Astrocyte of the cerebellum (primary cell): ENCODE data around the gene NPAS2.

Experiments used
- DNase-seq: peaks from one replicate; pipeline ENCODE4 v3.0.0-alpha.2; 2011; ENCODE audit warnings: low read depth
- H3K4me3 ChIP-seq: 2 replicates; pipeline ENCODE4 v1.5.1; 2011; ENCODE audit warnings: mild to moderate bottlenecking, low read depth, low read length, moderate library complexity
- in situ Hi-C: cut with HindIII; loops from 2 replicates; pipeline ENCODE4 v1.10.0; 2017; ENCODE audit warnings: low sequenced_read_pairs
- TF ChIP-seq, protein P1 (sequence below): IDR thresholded peaks from 2 replicates; pipeline ENCODE4 v1.5.1; 2012; ENCODE audit warnings: low read length, low read depth, moderate library complexity, mild to moderate bottlenecking; ENCODE audit errors: missing control alignments

The NPAS2 gene

DNA sequence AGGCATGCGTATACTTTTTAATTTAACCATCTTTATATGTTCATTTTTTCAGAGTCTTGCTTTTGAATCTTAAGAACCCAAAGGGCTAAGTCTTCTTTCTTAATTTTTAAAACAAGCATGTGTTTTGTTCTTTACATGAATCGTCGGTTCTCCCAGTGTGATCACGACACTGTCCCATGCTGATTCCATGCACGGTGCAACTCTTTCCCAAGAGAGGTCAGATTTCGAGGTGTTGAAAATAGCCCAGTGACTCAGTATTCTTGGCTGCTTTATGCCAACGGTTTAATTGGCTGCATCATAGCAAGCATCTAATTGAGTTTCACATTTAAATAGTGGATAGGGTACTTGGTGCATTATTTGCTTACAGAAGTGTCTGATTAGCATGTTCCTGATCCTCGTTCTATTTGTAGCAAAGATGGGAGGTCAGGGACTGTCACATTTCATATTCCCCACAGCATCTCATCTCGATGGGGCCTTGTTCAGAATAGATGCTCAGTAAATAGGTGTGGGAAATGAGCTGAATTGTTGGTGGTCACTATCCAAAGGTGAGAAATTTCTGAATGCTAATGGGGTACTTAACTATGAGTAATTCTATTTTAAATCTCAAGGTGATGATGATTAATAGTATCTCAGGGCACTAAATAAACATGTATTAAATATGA lies 2.8 kb downstream of the NPAS2 start:
- in situ Hi-C loops = no loop called here
- no peak overlapping the region for H3K4me3 ChIP-seq
- TF ChIP-seq, protein P1, sequence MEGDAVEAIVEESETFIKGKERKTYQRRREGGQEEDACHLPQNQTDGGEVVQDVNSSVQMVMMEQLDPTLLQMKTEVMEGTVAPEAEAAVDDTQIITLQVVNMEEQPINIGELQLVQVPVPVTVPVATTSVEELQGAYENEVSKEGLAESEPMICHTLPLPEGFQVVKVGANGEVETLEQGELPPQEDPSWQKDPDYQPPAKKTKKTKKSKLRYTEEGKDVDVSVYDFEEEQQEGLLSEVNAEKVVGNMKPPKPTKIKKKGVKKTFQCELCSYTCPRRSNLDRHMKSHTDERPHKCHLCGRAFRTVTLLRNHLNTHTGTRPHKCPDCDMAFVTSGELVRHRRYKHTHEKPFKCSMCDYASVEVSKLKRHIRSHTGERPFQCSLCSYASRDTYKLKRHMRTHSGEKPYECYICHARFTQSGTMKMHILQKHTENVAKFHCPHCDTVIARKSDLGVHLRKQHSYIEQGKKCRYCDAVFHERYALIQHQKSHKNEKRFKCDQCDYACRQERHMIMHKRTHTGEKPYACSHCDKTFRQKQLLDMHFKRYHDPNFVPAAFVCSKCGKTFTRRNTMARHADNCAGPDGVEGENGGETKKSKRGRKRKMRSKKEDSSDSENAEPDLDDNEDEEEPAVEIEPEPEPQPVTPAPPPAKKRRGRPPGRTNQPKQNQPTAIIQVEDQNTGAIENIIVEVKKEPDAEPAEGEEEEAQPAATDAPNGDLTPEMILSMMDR = no peak
- DNase-seq = no peak

- no peak overlapping the region for H3K4me3 ChIP-seq
- no peak for DNase-seq
- TF ChIP-seq, protein P1 = no peak
- in situ Hi-C loops = no loop called here
Observed at GRCh38 chr2:100823665-100824438, 3.9 kb downstream of the NPAS2 start.

GRCh38 chr2:100824842-100825241 lies 4.9 kb downstream of the NPAS2 start:
- DNase-seq = no peak
- in situ Hi-C loops = loop anchor here (5.0 kb wide), 1 partner anchor 77 kb away; no protein-coding TSS in a partner anchor
- no peak overlapping the region for H3K4me3 ChIP-seq
- TF ChIP-seq, protein P1 = no peak

DNA sequence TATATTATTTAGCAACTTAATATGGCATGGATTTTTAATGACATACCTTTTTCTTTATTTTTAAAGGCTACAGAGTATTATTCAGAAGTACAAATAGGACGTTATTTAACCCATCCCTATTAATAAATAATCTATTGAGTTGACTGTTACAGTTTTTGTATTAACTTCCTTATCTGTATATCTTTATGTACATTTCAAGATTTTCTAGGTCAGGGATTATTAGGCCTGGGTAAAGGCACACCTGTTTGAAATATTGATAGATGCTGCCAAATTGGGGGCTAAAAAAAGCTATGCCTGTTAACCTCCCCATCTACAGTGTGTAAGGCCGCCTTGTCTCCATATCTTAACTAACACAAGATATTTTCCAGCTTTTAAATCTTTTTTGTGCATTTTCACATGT lies 6.6 kb downstream of the NPAS2 start:
- in situ Hi-C loops = loop anchor here (5.0 kb wide), 1 partner anchor 76 kb away; no protein-coding TSS in a partner anchor
- TF ChIP-seq, protein P1 = no peak

DNA sequence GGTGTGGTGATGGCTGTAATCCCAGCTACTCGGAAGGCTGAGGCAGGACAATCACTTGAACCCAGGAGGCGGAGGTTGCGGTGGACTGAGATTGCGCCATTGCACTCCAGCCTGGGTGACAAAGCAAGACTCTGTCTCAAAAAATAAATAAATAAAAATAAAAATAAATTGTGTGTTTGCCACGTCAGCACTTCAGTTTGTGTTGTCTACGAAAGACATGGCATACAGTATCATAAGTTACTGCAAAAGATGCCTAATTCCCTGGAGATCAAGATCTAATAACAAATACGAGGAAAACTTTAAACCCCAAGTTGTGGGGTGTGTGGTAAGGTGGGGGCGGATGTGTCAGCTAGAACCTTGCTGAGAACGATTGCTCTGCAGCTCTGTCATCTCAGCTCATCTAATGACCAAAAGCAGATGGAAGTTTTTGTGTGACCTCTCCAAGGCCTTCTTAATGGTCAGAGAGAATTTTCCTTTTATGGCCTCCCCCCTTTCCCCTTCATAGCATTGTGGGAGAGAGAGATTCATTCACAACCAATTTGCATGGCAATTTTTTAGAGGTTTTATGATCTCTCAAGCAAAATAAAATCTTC lies 11.3 kb downstream of the NPAS2 start:
- no peak overlapping the region for H3K4me3 ChIP-seq
- in situ Hi-C loops = no loop called here
- TF ChIP-seq, protein P1 = no peak
- DNase-seq = no peak

More for the DNA sequence above, 6.6 kb downstream of the NPAS2 start:
- DNase-seq = no peak
- no peak overlapping the region for H3K4me3 ChIP-seq

- in situ Hi-C loops = no loop called here
- TF ChIP-seq, protein P1 = no peak
- H3K4me3 ChIP-seq = no peak overlapping the region
- DNase-seq = no peak
Observed at GRCh38 chr2:100831831-100832230, 11.9 kb downstream of the NPAS2 start.
